ENCODE measurements around the gene ACTN1. TPM values are rescaled to one million over a fixed set of nuclear protein-coding genes. Genes with fewer than 3 reads are reported as not detected.

Gene ACTN1
- total and polyA plus RNA-seq, 8 donors: 24.4 to 133 (median 49.0) TPM

DNA sequence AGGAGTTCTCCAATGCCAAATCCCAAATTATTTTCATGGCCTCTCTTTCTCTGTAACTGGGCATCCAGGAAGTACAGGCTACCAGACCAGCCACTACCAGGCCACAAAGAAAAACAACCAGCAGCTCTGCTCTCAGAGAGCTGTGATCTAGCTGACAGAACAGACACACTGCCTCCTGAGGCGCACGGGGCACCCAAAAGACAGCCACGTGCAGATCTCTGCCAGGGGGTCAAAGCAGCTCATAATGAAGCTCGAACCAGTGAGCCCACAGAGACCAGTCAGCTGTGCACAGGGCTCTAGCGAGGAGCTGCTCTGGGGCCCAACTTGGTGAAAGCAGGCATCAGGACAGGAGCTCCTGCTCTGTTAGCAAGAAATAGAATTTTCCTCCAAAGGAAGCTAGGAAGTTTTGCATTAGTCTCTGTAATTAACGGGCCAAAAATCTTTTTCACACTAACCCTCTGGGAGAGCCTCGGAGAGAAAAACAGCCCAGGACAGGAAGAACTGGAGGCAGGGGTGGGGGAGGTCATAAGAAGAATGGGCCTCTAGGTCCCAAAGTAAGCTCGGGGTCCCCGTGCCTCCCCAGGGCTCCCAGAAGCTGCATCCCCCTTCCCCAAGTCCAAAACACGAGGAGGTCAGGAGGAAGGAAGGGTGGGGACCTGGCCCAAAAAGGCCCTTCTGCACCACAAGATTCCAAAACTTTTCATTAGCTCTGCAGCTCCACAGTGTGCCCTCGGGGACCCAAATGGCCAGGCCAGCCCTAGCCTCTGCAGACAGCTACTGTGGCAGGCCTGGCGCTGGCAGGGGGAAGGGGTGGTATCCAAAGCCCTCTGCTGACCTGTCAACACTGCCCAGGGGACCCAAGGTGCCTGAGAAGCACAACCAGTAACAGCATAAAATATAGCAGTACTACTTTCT, 30.2 kb downstream of the ACTN1 start:
- no peak overlapping the region for H3K4me3 ChIP-seq
- intact Hi-C loops (cut with DNase I): no loop called here
- H3K4me1 ChIP-seq: peaks cover 12 to 58% (median 22%) of the 10 kb centered on the region in 3 donors

DNA sequence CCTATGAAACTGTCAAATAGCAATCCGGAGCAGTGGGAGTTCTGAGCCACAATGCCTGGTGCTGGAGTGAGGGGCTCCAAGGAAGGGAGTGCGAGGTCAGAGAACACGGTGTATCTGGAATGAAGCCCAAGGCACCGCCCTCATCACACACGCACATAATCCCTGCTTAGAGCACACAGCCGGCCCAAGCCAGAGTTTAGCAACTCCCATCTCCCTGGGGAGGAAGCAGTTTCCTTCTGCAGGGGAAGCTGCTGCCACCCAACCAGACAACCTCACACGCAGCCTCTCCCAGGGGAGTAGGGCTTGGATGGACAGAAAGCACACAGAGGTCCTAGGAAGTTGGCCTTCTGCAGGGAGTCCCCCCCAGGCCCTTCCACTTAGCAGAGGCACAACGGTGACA, 31.3 kb downstream of the ACTN1 start:
- ATAC-seq (peak in 2 of 4 donors; percentile 34 to 51), FAIRE-seq (no peak), DNase-seq (peak in 1 of 6 donors; percentile 46)
- intact Hi-C loops (cut with DNase I): no loop called here
- peak overlapping the region in 1 of 4 donors; percentile 1 for H3K27ac ChIP-seq
- peaks cover 19 to 55% (median 26%) of the 10 kb centered on the region in 3 donors for H3K4me1 ChIP-seq
- H3K9me3 ChIP-seq: no peaks in the 10 kb centered on the region
- WGBS, 2 donors: 23 to 30% methylated on average over 8 of the region's 8 CpGs
- no peaks in the 10 kb centered on the region for H3K27me3 ChIP-seq
- no peak overlapping the region for H3K4me3 ChIP-seq
- TF ChIP-seq, protein P1, sequence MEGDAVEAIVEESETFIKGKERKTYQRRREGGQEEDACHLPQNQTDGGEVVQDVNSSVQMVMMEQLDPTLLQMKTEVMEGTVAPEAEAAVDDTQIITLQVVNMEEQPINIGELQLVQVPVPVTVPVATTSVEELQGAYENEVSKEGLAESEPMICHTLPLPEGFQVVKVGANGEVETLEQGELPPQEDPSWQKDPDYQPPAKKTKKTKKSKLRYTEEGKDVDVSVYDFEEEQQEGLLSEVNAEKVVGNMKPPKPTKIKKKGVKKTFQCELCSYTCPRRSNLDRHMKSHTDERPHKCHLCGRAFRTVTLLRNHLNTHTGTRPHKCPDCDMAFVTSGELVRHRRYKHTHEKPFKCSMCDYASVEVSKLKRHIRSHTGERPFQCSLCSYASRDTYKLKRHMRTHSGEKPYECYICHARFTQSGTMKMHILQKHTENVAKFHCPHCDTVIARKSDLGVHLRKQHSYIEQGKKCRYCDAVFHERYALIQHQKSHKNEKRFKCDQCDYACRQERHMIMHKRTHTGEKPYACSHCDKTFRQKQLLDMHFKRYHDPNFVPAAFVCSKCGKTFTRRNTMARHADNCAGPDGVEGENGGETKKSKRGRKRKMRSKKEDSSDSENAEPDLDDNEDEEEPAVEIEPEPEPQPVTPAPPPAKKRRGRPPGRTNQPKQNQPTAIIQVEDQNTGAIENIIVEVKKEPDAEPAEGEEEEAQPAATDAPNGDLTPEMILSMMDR (IDR thresholded peaks at IDR 0.05): no peak
- H3K36me3 ChIP-seq: no peaks in the 10 kb centered on the region

More for the DNA sequence above, 30.2 kb downstream of the ACTN1 start:
- no peaks in the 10 kb centered on the region for H3K27me3 ChIP-seq
- WGBS, 2 donors: 78 to 83% methylated on average over 12 of the region's 12 CpGs
- H3K27ac ChIP-seq: peak overlapping the region in 2 of 4 donors; percentile 1 to 12
- H3K36me3 ChIP-seq: no peaks in the 10 kb centered on the region
- FAIRE-seq (no peak), DNase-seq (peak in 1 of 6 donors; percentile 37), ATAC-seq (no peak)
- H3K9me3 ChIP-seq: no peaks in the 10 kb centered on the region
- TF ChIP-seq, protein P1 (IDR thresholded peaks at IDR 0.05): no peak

DNA sequence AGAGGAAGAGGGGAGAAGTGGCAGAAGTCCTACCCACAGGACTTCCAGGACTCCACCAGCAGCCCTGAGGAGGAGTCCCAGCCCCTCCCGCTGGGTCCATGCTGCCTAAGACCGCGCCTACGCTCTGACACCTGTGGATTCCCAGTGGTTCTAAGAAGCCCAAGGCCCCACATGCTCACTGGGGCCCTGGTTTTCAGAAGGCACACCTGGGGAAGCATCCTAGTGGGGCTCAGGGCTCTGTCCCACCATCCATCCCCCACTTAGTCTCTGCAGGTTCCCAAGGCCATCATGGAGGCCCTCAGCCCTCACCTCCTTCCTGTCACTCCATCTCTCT, 32.6 kb downstream of the ACTN1 start:
- no peak for FAIRE-seq
- 92 to 93% methylated on average over 4 of the region's 4 CpGs for WGBS, 2 donors

DNA sequence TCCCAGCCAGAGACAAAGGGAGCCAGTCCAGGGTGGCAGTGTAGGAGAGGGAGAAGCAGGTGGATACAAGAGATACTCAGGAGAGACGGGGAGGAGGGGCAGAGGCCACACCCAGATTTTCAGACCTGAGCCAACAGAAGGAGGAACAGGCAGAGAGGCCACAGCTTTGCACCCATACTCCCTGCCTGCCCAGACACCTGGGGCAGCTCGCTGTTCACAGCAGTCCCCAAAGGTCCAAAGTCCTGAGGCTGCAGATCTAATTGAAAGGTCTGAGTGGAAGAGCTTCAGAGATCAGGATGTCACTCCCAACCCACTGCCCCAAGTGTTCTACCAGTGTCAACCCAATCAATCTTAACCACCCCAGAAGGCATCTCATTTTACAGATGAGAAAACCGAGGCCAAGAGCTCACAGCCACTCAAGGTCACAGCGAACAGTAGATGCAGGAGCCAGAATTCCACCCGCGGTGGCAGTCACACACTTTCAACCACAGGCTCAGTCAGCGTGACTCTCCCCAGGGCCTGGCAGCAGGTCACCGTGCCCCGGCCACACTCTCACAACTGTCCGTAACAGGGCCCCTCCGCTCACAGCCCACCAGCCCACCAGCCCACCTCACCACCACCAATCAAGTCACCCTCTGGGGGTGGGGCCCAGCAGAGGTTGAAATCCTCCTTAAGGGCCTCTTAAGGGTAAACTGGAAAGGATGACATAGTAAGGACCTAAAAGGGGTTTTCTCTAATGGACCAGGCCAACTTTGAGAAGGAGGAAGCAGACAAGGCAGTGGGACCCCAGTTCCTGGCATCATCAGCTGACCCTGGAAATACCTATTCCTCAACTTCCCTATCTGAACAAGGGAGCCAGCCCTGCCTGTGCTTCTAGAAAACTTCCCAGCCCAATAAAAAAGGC, 33.3 kb downstream of the ACTN1 start:
- ATAC-seq: peak in 3 of 4 donors; percentile 17 to 46 (median 17)
- H3K9me3 ChIP-seq: no peaks in the 10 kb centered on the region
- H3K27me3 ChIP-seq: no peaks in the 10 kb centered on the region
- peak overlapping the region in 3 of 4 donors; percentile 2 to 51 (median 17) for H3K27ac ChIP-seq
- TF ChIP-seq, protein P1 (IDR thresholded peaks at IDR 0.05): no peak
- 49 to 54% methylated on average over 11 of the region's 11 CpGs for WGBS, 2 donors
- intact Hi-C loops (cut with DNase I): no loop called here
- H3K36me3 ChIP-seq: no peaks in the 10 kb centered on the region
- no peak for DNase-seq
- no peak overlapping the region for H3K4me3 ChIP-seq
- peaks cover 22 to 64% (median 29%) of the 10 kb centered on the region in 3 donors for H3K4me1 ChIP-seq
- no peak for FAIRE-seq

More for the DNA sequence above, 32.6 kb downstream of the ACTN1 start:
- Histone ChIP-seq H3K9me3 (no peaks in the 10 kb centered on the region), H3K4me1 (peaks cover 22 to 60% (median 29%) of the 10 kb centered on the region in 3 donors), H3K27me3 (no peaks in the 10 kb centered on the region), H3K4me3 (no peak overlapping the region), H3K27ac (peak overlapping the region in 2 of 4 donors; percentile 2 to 51), H3K36me3 (no peaks in the 10 kb centered on the region)
- DNase-seq: peak in 1 of 6 donors; percentile 36
- TF ChIP-seq, protein P1 (IDR thresholded peaks at IDR 0.05): no peak
- intact Hi-C loops (cut with DNase I): no loop called here
- no peak for ATAC-seq

Data from pancreas (tissue), 10 donors.